AG04449 (cell line): ENCODE data around the gene UBE4B.

ENCODE experiments used
- CTCF ChIA-PET: fragments of 350-600 bp; formaldehyde crosslinking; extraction: SDS; loops from one replicate; lab custom pipeline; 2021; ENCODE audit warnings: antibody characterized with exemption; lab: Yijun Ruan, JAX
- POLR2A ChIA-PET: fragments of 400-600, 350-600 bp; formaldehyde crosslinking; extraction: SDS; loops from one replicate; lab custom pipeline; 2020; ENCODE audit warnings: antibody characterized with exemption, inconsistent platforms; lab: Yijun Ruan, JAX
- DNase-seq: peaks from one replicate; pipeline ENCODE4 v3.0.0-alpha.2; 2010; ENCODE audit warnings: low read depth, low spot score
- H3K4me3 ChIP-seq: 2 replicates; pipeline ENCODE4 v1.5.1; 2011; ENCODE audit warnings: low read depth, mild to moderate bottlenecking, control low read depth, low read length
- TF ChIP-seq, protein P1 (sequence below): IDR thresholded peaks from one replicate; pipeline ENCODE4 v1.5.1; 2011; ENCODE audit warnings: mild to moderate bottlenecking, moderate library complexity, low read length, control low read depth, inconsistent platforms; ENCODE audit not compliant: insufficient read depth; ENCODE audit errors: missing control alignments

The UBE4B gene

DNA sequence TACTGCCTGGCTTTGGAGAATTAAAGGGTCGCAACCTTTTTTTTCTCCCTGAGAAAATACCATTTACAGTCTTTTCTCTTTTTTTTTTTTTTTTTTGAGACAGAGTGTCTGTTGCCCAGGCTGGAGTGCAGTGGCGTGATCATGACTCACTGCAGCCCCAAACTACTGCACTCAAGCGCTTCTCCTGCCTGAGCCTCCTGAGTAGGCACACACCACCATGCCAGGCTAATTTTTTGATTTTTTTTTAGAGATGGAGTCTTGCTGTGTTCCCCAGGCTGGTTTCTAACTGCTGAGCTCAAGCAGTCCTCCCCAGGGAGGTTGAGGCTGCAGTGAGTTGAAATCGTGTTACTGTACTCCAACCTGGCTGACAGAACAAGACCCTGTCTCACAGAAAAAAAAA lies 24.6 kb downstream of the UBE4B start:
- ChIA-PET CTCF (no interaction called here), POLR2A (no interaction called here)
- no peak for DNase-seq
- no peak overlapping the region for H3K4me3 ChIP-seq
- TF ChIP-seq, protein P1, sequence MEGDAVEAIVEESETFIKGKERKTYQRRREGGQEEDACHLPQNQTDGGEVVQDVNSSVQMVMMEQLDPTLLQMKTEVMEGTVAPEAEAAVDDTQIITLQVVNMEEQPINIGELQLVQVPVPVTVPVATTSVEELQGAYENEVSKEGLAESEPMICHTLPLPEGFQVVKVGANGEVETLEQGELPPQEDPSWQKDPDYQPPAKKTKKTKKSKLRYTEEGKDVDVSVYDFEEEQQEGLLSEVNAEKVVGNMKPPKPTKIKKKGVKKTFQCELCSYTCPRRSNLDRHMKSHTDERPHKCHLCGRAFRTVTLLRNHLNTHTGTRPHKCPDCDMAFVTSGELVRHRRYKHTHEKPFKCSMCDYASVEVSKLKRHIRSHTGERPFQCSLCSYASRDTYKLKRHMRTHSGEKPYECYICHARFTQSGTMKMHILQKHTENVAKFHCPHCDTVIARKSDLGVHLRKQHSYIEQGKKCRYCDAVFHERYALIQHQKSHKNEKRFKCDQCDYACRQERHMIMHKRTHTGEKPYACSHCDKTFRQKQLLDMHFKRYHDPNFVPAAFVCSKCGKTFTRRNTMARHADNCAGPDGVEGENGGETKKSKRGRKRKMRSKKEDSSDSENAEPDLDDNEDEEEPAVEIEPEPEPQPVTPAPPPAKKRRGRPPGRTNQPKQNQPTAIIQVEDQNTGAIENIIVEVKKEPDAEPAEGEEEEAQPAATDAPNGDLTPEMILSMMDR, result no peak

DNA sequence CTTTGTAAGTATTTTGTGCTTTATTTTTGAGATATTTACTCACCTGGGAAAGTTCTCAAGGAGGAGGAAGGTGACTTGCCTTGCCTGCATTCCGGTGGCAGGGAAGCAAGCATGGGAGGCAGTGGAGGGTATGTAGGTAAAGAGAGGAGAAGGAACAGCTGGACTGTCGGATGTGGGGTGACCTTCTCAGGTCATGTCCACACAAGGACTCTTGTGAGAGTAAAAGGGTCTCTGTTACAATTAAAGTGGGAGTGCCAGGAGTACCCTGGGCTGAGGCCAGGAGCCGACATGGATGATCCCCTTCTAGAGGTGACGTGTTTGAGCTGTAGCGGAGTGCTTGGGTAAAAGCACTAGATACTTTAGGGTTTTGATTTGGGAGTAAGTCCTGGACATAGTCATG lies 25.0 kb downstream of the UBE4B start:
- TF ChIP-seq, protein P1, result no peak
- ChIA-PET CTCF (interaction anchor here (1.0 to 1.4 kb wide), 2 partner anchors 54 to 152 kb away, joined by 3 read pairs; no protein-coding TSS in a partner anchor), POLR2A (no interaction called here)
- H3K4me3 ChIP-seq, result no peak overlapping the region
- DNase-seq, result no peak

DNA sequence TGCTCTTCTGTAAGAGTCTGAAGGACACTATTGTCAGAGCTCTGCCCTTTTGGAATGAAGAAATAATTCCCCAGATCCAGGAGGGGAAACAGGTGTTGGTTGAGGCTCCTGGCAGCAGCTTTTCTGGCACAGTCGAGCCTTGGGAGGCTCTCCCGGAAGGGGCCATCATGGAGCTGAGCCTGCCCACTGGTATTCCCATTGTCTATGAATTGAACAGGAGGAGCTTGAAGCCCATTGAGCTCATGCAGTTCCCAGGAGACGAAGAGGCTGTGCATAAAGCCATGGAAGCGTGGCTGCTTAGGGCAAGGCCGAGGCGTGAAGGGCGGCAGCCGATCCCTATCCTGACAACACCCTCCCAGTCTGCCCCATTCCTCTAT lies 26.6 kb downstream of the UBE4B start:
- no peak for DNase-seq
- ChIA-PET CTCF (interaction anchor here (1.4 kb wide), 1 partner anchor 150 kb away, joined by 3 read pairs; no protein-coding TSS in a partner anchor), POLR2A (no interaction called here)
- TF ChIP-seq, protein P1, result no peak
- no peak overlapping the region for H3K4me3 ChIP-seq

DNA sequence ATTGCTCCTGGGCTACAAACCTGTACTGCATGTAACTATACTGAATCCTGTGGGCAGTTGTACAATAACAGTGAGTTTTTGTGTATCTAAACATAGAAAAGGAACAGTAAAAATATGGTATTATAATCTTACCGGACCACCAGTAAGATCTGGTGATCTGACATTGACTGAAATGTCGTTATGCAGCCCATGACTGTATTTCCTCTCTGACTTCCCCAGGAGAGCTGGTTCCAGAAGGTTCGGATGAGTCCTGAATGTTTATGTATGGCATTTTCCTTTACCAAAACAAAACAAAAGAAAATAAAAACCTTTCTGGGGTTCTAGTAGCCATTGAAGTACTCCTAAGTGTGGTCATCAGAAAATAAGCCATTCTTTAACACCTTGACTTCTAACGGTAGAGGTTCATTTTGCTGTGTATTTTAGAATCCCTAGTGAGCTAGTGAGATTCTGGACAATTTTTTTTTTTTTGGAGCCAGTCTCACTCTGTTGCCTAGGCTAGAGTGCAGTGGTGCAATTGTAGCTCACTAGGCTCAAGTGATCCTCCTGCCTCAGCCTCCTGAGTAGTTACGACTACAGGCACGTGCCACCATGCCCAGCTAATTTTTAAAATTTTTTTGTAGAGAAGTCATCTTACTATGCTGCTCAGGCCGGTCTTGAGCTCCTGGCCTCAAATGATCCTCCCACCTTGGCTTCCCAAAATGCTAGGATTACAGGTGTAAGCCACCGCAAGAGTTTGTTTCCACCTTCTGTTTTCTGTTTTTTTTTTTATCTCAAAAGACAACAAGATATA lies 27.7 kb downstream of the UBE4B start:
- no peak for DNase-seq
- ChIA-PET POLR2A (no interaction called here), CTCF (no interaction called here)
- TF ChIP-seq, protein P1, result no peak
- H3K4me3 ChIP-seq, result no peak overlapping the region

DNA sequence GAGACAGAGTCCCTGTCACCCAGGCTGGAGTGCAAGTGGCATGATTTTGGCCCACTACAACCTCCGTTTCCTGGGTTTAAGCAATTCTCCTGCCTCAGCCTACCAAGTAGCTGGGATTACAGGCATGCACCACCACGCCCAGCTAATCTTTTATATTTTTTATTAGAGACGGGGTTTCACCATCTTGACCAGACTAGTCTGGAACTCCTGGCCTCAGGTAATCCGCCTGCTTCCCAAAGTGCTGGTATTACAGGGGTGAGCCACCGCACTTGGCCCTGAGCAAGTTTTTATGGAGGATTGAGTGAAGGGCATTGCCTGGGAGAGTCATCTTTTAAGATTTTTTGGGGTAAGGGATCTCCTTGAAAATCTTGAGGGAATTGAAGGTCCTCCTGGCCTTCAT lies 28.5 kb downstream of the UBE4B start:
- CTCF ChIA-PET, result interaction anchor here (1.4 kb wide), 1 partner anchor 27 kb away, joined by 3 read pairs; no protein-coding TSS in a partner anchor
- TF ChIP-seq, protein P1, result no peak
- no peak for DNase-seq
- POLR2A ChIA-PET, result no interaction called here
- H3K4me3 ChIP-seq, result no peak overlapping the region

DNA sequence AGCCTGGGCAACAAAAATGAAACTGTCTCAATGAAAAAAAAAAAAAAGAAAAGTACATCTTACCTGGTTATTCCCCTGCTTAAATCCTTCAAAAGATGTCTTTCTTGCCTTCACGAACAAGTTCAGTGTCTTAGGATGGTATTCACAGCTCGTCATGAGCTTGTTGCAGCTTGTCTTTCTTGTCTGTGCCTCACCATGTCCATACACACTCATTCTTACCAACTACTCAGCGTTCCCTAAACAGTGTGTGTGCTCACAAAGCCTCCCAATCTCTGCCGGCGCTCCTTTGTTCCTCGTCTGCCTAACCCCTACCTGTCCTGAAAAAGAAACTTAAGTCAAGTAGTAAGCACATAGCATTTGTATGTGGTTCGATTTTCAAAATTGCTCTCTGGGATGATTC lies 31.1 kb downstream of the UBE4B start:
- no peak overlapping the region for H3K4me3 ChIP-seq
- POLR2A ChIA-PET, result no interaction called here
- TF ChIP-seq, protein P1, result no peak
- no peak for DNase-seq
- CTCF ChIA-PET, result no interaction called here
